HG03378 (cell line): ENCODE data around the gene ATF5.
"Not testable (repeated sequence)": the region's sequence is repeated elsewhere in the genome, so short reads cannot be mapped to it uniquely, and the experiment has no call there.

Experiments
- ATAC-seq: cut with Tn5 transposase; IDR thresholded peaks from one replicate; pipeline ENCODE4 v1.9.1; 2021; ENCODE audit warnings: mild to moderate bottlenecking, moderate library complexity; ENCODE audit not compliant: unreplicated experiment

Gene ATF5

GRCh38 chr19:49921871-49922795 is 6.9 kb upstream of the ATF5 start:
- no peak for ATAC-seq

GRCh38 chr19:49923055-49924003 is 5.7 kb upstream of the ATF5 start:
- no peak for ATAC-seq

GRCh38 chr19:49924004-49924880 is 4.8 kb upstream of the ATF5 start:
- ATAC-seq: no peak

- not testable (repeated sequence) for ATAC-seq
Observed at GRCh38 chr19:49924881-49925210, 4.2 kb upstream of the ATF5 start.

GRCh38 chr19:49925486-49925885 is 3.5 kb upstream of the ATF5 start:
- ATAC-seq: no peak

- ATAC-seq: no peak
Observed at GRCh38 chr19:49926515-49926914, 2.5 kb upstream of the ATF5 start.

GRCh38 chr19:49927526-49928264 is 1.3 kb upstream of the ATF5 start:
- ATAC-seq: no peak

- ATAC-seq: peak; percentile 60
Observed at GRCh38 chr19:49929611-49930482, 842 bp downstream of the ATF5 start.

- no peak for ATAC-seq
Observed at GRCh38 chr19:49930483-49931011, 1.5 kb downstream of the ATF5 start.

GRCh38 chr19:49931293-49932040 is 2.5 kb downstream of the ATF5 start:
- ATAC-seq: no peak

- ATAC-seq: no peak
Observed at GRCh38 chr19:49932041-49932451, 3.0 kb downstream of the ATF5 start.

- ATAC-seq: no peak
Observed at GRCh38 chr19:49932731-49933131, 3.7 kb downstream of the ATF5 start.

- ATAC-seq: no peak
Observed at GRCh38 chr19:49933643-49934042, 4.6 kb downstream of the ATF5 start.

GRCh38 chr19:49936549-49936948 is 7.5 kb downstream of the ATF5 start:
- ATAC-seq: no peak

- ATAC-seq: no peak
Observed at GRCh38 chr19:49937750-49938381, 8.9 kb downstream of the ATF5 start.

- ATAC-seq: no peak
Observed at GRCh38 chr19:49938662-49939061, 9.7 kb downstream of the ATF5 start.

- ATAC-seq: no peak
Observed at GRCh38 chr19:49939721-49940481, 10.9 kb downstream of the ATF5 start.
